Stimulated activated naive CD4-positive, alpha-beta T cell treated with Interleukin-2 at 50 U/mL for 16 hours (primary cell): ENCODE results near the gene GFPT1.
"Not testable (repeated sequence)": the region's sequence is repeated elsewhere in the genome, so short reads cannot be mapped to it uniquely, and the experiment has no call there.

Experiments
- DNase-seq: peaks from one replicate; lab custom pipeline; 2025; lab: John Stamatoyannopoulos, UW

GFPT1 gene

DNA sequence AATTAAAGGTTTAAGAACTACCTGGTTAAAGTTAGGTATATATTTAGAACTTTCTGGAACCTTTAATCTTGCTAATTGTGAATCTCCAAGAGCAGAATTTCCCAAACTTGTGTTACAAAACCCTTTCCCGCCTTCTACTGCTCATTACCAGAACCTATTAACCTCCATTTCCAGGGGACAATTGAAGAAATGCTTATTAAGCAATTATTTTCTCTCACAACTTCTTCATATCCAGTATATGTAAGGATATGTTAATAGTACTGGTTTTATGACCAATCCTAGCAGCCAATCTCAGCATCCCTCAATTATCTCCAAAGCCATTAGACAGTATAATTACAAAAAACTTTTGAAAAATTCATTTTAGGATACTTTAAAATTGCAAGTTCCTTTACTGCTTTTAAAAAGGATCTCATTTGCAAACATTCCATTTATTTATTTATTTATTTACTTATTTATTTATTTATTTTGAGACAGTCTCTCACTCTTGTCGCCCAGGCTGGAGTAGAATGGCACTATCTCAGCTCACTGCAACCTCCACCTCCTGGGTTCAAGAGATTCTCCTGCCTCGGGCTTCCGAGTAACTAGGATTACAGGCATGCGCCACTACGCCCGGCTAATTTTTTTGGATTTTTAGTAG lies 3.7 kb downstream of the GFPT1 start:
- no peak for DNase-seq

DNA sequence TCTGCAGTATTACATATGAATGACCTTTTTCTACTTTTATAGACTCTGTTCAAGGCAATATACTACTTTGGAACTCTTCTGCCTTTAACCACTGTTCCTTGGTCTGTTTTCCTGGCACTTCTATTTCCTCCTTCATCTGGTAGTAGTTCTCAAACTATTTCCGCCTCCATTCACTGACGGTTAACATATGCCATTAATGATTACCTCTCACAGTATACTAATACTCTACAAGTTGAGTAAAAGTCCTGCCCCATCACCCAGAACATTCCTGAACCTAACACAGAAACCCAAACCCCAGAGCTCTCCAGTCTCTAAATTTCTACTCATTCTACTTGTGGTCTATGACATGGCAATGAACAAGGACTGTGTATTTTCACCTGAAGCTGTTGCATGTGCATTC lies 4.5 kb downstream of the GFPT1 start:
- DNase-seq = no peak

DNA sequence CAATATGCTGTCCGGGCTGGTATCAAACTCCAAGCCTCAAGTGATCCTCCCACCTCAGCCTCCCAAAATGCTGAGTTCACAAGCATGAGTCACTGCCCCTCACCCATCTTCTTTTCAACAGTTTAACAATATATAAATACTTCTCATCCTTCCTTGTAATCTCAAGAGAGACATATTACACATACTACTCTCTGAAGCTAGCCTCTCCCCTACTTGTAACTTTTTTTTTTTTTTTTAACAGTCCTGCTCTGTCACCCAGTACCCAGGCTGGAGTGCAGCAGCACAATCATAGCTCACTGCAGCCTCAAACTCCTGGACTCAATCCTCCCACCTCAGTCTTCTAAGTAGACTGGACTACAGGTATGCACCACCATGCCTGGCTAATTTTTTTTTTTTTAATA lies 5.7 kb downstream of the GFPT1 start:
- DNase-seq = no peak

DNA sequence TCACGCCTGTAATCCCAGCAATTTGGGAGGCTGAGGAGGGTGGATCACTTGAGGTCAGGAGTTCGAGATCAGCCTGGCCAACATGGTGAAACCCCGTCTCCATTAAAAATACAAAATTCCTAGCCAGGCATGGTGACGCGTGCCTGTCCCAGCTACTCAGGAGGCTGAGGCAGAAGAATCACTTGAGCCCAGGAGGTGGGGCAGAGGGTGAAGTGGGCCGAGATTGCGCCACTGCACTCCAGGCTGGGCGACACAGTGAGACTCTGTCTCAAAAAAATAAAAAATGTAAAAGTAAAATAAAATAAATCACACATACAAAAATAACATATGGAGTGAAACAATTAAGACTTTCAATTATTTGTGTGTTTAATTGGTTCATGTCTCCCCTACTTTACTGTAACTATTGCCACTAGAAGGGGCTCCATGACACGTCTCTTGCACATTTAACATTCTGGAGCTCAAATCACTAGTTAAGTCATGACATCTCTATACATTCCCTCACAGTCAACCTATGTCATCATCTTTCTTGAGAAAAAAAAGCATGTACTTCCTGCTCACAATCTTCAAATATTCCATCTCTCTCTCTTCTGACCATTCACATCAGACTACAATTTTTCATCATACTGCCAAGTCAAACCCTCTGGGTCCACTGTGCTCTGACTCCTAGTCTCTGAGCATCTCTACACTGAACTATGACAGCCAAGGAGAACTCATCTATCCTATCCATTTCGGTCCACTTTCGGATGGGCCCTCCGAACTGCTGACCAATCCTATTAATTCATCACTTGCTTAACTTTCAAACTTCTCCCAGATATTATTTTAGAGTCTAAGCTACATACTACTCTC lies 6.7 kb downstream of the GFPT1 start:
- DNase-seq = no peak

DNA sequence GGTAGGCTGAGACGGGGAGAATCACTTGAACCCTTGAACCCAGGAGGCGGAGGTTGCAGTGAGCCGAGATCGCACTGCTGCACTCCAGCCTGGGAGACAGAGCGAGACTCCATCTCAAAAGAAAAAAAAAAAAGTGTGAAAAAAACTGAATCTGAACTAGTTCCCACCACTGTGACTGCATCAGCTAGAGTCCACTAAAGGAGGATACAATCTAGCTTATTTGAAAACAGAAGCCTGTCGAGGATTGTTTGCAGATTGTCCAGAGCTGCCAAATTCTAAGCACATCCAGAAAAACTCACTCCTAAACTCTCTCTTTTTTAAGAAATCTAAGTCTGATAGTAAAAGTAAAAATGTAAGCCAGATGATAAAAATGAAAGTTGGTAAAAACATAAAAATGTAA lies 10.6 kb downstream of the GFPT1 start:
- DNase-seq = no peak

DNA sequence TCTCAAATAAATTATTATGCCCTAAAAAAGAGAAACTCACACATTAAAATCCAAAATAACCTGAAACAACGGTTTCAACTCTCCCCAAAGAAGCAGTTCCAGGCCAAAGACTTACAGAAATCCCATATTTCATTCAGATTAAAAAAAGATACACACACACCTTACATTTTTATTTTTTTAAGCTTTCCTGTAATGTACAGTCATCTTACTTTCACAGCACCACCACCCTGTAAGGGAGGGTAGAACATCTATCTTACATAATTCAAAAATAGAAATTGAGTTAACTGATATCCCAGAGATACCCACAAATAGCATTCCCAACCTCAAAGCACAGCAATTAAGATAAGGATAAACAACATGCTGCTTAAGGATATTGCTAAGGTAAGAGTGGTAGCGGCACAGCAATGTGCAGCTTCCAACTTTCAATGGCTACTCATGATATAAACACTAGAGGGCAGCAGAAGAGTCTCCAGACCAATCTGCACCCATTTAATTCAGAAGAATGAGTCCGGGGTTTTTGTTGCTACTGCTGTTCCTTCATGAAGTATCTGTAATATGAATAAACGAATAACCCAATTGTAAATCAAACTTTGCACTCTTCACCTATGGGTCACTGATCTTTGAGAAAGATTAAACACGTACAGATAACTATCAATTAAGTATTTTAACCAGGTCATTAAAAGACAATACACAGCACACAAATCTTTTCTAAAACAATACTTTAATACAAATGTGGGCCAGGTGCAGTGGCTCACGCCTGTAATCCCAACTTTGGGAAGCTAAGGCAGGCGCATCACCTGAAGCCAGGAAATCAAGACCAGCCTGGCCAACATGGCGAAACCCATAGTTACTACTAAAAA lies 11.3 kb downstream of the GFPT1 start:
- DNase-seq = no peak

DNA sequence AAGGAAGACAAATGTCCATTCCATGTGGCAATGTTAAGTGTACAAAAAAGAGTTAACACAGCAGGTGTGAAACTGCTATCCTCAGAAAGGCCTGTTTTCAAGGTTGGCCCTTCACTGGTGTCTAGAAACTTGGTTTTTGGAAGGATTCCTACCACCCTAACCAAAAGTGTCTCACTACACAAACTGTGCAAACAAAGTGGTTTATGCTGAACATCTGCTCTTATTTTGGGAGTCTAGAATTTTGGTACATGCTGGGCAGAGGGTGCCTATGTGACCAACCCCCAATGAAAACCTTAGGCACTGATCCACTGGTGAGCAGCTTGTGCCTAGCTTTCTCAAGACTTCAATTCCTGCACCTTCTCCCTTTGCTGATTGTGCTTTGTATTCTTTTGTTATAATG lies 14.3 kb downstream of the GFPT1 start:
- DNase-seq = no peak

DNA sequence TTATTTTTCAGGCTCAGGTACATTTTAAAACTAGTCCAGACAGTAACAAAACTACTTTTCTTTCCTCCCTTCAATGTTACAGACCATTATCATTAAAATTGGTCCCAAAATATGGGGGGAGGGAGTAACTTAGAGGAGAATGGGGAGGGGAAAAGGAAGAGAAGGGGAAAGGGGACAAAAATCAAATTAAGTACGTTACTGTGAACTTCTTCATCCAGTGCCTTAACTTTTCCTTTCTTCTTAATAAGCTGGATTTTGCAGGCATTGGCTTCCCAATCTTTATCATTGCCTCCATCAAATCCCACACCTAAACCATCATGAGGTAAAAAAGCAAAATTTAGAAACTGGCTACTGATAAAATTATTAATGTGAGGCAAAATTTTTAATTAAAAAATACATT lies 17.2 kb downstream of the GFPT1 start:
- DNase-seq = no peak

DNA sequence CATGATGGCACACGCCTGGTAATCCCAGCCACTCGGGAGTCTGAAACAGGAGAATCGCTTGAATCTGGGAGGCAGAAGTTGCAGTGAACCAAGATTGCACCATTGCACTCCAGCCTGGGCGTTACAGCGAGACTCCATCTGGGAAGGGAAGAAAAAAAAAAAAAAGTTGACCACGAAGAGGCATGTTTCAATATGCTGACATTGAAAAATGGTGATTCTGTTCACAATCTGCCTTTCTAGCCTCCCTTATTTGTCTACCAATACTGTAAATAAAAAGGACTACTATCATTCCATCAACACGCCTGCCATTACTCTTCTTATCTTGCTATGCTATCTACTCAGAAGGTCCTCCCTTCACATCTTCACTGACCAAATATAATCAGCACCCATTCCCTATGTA lies 18.4 kb downstream of the GFPT1 start:
- DNase-seq = no peak

DNA sequence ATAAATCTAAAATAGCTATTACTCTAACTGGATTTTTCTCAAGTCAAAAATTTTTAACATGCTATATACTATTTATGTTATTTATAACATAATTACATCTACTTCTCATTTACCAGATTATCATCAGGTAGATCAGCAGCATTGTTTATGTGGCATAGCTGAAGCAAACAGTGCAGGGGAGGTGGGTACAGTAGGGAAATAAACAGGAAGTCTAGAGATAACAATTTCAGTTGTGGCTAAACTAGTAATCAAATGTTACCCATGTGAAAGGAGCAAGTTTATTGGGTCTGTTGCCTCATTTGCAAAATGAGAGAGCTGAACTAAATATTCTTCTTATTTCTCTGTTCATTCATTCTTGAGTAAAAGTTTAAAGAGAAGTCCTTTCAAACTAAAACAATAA lies 27.7 kb downstream of the GFPT1 start:
- no peak for DNase-seq

DNA sequence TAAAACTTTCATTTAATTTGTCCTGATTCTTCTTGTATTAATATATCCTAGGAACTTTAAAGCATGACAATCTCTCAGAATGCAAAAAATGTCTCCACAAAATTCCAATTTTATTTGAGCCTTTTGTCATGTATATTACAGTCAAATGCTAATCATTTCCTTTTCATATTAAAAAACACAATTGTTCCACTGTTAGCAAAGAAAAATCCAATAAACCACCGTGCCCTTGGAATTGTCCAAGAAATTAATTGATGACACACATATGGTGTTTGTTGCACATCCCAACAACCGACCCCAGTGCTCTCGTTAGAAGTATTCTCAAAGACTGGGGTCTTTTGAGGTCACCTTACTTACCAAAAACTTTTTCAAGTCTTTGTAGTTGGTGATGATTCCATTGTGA lies 28.1 kb downstream of the GFPT1 start:
- DNase-seq = no peak

DNA sequence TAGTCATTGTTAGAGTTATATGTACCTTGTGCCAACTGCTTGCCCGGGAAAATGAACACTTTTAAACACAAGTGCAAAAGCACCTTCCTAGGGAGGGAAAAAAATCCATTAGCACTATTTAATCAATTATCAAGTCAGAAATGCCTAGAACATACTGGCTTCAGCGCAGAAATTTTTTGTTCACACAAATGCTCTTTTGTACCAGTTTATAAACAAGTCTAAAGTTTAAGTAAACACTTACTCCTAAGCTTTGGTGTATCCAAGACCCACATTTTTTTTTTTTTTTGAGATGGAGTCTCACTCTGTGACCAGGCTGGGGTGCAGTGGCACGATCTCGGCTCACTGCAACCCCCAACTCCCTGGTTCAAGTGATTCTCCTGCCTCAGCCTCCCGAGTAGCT lies 30.6 kb downstream of the GFPT1 start:
- no peak for DNase-seq

DNA sequence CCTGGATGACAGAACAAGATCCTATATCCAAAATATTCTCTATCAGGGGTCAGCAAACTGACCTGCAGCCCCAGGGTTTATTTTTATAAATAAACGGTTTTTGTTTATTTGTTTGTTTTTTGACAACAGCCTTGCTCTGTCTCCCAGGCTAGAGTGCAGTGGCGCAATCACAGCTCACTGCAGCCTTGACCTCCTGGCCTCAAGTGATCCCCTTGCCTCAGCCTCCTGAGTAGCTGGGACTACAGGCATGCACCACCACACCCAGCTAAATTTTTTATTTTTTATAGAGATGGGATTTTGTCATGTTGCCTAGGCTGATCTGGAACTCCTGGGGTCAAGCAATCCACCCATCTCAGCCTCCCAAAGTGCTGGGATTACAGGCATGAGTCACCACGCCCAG lies 32.1 kb downstream of the GFPT1 start:
- not testable (repeated sequence) for DNase-seq

DNA sequence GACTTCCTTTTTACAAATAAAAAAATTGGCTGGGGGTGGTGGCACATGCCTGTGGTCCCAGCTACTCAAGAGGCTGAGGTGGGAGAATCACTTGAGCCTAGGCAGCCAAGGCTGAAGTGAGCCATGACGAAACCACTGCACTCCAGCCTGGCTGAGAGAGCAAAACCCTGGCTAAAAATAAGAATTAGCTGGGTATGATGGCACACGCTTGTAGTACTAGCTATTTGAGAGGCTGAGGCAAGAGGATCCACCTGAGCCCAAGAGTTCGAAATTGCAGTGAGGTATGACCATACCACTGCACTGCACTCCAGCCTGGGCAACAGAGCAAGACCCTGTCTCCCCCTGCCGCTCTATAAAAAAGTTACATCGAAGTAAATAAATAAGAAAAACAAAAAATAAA lies 33.7 kb downstream of the GFPT1 start:
- DNase-seq = no peak

DNA sequence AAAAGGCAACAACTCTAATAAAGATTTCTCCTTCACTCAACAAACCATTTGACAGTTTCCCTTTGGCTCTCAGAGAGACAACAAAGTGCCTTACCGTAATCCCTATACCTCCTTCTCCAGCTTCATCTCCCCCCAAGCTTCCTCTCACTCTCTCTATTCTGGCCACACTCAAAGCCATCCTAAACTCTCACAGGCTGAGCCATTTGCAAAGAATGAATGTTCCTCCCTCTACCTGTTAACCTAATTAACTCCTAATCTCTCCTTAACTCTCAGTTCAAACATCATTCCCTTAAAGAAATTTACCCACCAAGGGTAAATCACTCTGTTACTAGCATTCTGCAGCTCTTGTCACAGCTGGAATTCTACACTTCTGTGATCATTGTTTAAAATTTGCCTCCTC lies 38.2 kb downstream of the GFPT1 start:
- no peak for DNase-seq

DNA sequence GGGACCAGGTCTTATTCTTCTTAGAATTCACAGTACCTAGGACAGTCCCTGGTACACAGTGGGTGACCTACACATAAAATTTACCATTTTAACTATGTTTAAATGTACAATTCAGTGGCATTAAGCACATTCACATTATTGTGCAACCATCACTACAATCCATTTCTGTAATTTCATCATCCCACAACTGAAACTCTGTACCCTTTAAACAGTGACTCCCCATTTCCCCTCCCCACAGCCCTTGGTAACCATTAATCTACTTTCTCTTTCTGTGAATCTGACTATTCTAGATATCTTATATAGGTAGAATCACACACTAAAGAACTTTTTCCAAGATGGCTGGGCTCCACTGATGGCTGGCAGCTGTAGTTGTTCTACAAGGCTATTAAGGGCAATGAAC lies 41.6 kb downstream of the GFPT1 start:
- DNase-seq = no peak

DNA sequence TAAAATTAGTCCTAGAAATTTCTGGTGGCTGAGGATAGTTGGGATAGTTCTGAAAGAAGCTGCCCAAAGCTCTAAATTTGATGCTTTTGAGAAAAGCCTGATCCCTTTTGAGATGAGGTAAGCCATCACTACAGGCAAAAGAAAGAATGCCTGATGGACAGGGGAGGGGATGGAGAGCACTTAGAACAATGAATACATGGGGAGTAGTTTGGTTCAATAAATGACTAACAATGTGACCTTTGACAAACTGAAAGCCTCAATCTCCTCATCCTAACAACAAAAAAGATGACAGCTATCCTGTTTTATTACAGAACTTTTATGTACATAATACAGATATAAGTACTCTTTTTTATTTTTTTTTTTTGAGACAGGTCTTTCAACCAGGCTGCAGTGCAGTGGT lies 42.7 kb downstream of the GFPT1 start:
- no peak for DNase-seq

DNA sequence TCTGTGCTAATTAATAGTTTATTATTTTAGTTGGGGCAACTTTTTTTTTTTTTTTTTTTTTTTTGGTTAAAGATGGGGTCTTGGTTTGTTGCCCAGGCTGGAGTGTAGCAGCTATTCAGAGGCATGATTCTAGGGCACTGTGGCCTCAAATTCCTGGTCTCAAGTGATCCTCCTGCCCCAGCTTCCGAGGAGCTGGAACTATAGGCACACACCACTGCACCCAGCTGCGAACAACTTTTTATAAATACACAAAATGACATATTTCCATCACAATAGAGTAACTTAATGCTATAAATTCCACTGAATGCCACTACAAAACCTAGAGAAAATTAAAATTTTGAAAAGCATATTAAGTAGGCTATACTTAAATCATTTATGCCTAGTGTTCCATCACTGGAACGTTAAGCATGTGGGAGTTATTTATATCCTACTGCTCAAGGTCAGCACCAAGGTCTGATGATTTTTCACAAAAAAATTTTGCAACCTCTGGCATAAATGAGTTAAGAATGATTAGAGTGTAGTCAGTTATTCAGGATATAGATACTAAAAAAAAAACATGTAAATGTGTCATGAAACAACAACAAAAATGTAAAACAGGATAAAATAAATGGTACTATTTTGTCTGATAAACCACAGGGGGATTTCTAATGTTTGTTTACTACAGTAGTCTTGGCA lies 46.8 kb downstream of the GFPT1 start:
- DNase-seq = no peak

DNA sequence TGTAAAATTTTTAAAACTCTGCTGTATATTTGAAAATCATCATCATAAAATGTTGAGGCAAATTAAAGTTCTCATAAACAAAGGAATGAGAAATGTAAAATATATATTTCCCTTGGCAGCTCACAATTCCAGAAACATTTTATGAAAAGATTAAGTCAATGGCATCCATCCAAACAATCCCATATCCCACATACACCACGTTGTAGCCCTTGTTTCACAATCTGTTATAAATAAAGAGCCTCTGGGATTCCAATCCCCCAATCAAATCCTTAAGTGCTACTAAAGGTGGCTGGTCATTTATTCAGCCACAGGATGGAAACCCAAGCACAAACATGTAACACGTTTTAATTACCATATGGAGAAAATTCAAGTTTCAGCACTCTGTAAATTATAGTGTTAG lies 51.7 kb downstream of the GFPT1 start:
- no peak for DNase-seq

DNA sequence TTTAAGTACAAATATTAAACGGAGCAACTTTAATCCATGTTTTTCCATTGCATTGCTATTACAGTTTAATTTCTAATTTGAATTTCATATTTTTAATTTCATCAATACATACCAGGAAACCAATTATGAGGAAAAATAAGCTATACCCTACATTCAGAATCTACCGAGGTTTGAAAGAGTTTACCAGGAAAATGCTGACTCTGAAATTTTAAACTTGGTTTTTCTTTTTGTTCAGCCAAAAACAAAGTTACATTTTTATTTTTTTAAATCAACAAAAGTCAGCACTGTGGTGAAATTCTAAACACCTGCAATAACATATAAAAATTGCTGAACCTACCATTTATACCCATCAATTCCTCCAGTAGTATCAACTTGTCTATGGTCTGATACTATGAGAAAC lies 53.7 kb downstream of the GFPT1 start:
- no peak for DNase-seq

DNA sequence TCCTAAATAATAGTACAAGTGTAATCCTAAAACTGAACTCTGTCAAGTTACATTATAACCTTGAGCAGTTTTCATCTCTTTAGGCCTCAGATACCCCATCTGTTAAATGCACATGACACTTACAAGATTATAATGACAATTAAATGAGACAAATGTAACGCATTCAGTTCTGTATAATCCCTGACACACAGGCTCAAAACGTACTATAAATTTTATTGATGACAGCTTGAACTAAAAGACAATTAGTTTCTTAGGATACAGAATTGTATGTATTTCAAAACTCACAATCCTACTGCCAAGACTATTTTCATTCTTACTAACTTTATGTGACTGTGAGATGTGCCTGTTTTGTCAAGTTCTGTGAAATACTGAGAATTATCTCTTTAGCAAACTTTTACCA lies 56.2 kb downstream of the GFPT1 start:
- DNase-seq = no peak

DNA sequence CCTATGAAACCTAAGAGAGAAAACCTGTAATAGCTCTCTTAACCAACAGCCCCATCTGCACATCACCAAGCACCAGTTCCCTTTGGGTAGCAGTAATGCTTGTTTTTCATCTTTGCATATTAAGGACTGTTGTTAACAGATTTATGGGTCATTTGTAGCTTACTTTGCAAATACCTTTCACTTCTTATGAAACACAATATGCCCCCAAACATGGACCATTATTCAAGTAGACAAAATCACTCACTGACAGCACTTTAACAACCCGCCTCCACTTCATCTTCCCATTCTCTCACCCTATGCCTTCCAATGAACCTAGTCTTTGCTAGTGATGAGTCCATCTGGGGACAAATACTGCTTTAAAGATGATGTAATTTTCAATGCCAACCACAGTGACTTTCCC lies 64.4 kb downstream of the GFPT1 start:
- no peak for DNase-seq
